MM.1S (cell line): ENCODE results near the gene MAGEB17.

Experiments
- DNase-seq: peaks from one replicate; pipeline ENCODE4 v3.0.0-alpha.2; 2015
- H2AFZ ChIP-seq: fragments of 300-600 bp; sonication (generic); 2 replicates; pipeline ENCODE4 v1.6.0; 2016; ENCODE audit warnings: antibody characterized with exemption, low read length
- H3F3A ChIP-seq: fragments of 300-600 bp; sonication (generic); 2 replicates; pipeline ENCODE4 v1.6.1; 2016; ENCODE audit warnings: mild to moderate bottlenecking, antibody characterized with exemption, low read length, moderate library complexity, mixed read lengths; ENCODE audit not compliant: insufficient read depth
- H3K27ac ChIP-seq: fragments of 300-600 bp; sonication (generic); 2 replicates; pipeline ENCODE4 v1.5.1; 2016; ENCODE audit warnings: mild to moderate bottlenecking, low read length
- H3K27me3 ChIP-seq: fragments of 300-600 bp; sonication (generic); replicated peaks from 2 replicates; pipeline ENCODE4 v1.6.0; 2016; ENCODE audit warnings: low read length; ENCODE audit not compliant: insufficient read depth
- H3K36me3 ChIP-seq: fragments of 300-600 bp; sonication (generic); replicated peaks from 2 replicates; pipeline ENCODE4 v1.6.1; 2016; ENCODE audit warnings: mild to moderate bottlenecking, low read length, mixed read lengths; ENCODE audit not compliant: insufficient read depth
- H3K4me1 ChIP-seq: fragments of 300-600 bp; sonication (generic); 2 replicates; pipeline ENCODE4 v1.6.1; 2016; ENCODE audit warnings: low read length, mixed read lengths
- H3K4me2 ChIP-seq: fragments of 300-600 bp; sonication (generic); 2 replicates; pipeline ENCODE4 v1.6.0; 2016; ENCODE audit warnings: low read depth, low read length
- H3K4me3 ChIP-seq: fragments of 300-600 bp; sonication (generic); 2 replicates; pipeline ENCODE4 v1.5.1; 2016; ENCODE audit warnings: low read length, mixed read lengths
- H3K79me2 ChIP-seq: fragments of 300-600 bp; sonication (generic); 2 replicates; pipeline ENCODE4 v1.6.1; 2016; ENCODE audit warnings: mixed run types, low read length, mixed read lengths
- H3K9ac ChIP-seq: fragments of 300-600 bp; sonication (generic); 2 replicates; pipeline ENCODE4 v1.6.1; 2016; ENCODE audit warnings: low read length, mixed read lengths
- H3K9me2 ChIP-seq: fragments of 300-600 bp; sonication (generic); replicated peaks from 2 replicates; pipeline ENCODE4 v1.6.1; 2016; ENCODE audit warnings: mild to moderate bottlenecking, low read length, mixed read lengths; ENCODE audit not compliant: insufficient read depth
- H3K9me3 ChIP-seq: fragments of 300-600 bp; sonication (generic); replicated peaks from 2 replicates; pipeline ENCODE4 v1.6.1; 2016; ENCODE audit warnings: mild to moderate bottlenecking, low read length, mixed read lengths; ENCODE audit not compliant: insufficient read depth
- H4K20me1 ChIP-seq: fragments of 300-600 bp; sonication (generic); 2 replicates; pipeline ENCODE4 v1.6.1; 2016; ENCODE audit warnings: mild to moderate bottlenecking, low read length, moderate library complexity, mixed read lengths; ENCODE audit not compliant: insufficient read depth
- EZH2 ChIP-seq: fragments of 300-600 bp; sonication (generic); optimal IDR thresholded peaks from 2 replicates; pipeline ENCODE3; 2017; ENCODE audit warnings: low read depth, mild to moderate bottlenecking, antibody characterized with exemption, low read length, mixed read lengths
- EZH2phosphoT487 ChIP-seq: fragments of 300-600 bp; sonication (generic); IDR thresholded peaks from 2 replicates; pipeline ENCODE4 v1.6.1; 2018; ENCODE audit warnings: antibody characterized with exemption, low read length
- TF ChIP-seq, protein P1 (sequence below): fragments of 300-600 bp; sonication (generic); IDR thresholded peaks from 2 replicates; pipeline ENCODE4 v1.5.1; 2016; ENCODE audit warnings: antibody characterized with exemption, low read length, mixed read lengths

MAGEB17 gene

DNA sequence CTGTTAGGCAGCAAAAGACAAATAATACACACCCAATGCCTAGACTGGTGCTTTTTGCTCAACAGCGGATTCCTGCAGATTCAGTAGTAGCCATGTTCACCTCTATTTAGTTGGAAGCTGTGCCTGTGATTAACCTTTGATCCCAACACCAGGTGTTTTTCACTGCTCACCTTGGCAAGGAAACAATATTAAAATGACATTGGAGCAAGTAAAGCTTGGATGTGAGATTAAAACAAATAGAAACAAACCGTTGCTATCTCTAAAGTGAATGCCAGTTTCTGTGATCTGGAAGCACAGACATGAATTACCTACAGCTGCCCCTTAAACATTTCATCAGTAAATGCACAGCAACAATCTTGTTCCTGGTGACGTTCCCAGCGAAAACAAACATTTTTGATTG, 35.7 kb downstream of the MAGEB17 start:
- H3K79me2 ChIP-seq = no peaks in the 10 kb centered on the region
- H3K36me3 ChIP-seq = no peaks in the 10 kb centered on the region
- H3K9ac ChIP-seq = no peak overlapping the region
- no peaks in the 10 kb centered on the region for H4K20me1 ChIP-seq
- H3K9me2 ChIP-seq = no peaks in the 10 kb centered on the region
- no peaks in the 10 kb centered on the region for H3K4me1 ChIP-seq
- no peak overlapping the region for H3K27ac ChIP-seq
- H3K4me2 ChIP-seq = no peak overlapping the region
- DNase-seq = no peak
- no peak for TF ChIP-seq EZH2phosphoT487
- TF ChIP-seq, protein P1, sequence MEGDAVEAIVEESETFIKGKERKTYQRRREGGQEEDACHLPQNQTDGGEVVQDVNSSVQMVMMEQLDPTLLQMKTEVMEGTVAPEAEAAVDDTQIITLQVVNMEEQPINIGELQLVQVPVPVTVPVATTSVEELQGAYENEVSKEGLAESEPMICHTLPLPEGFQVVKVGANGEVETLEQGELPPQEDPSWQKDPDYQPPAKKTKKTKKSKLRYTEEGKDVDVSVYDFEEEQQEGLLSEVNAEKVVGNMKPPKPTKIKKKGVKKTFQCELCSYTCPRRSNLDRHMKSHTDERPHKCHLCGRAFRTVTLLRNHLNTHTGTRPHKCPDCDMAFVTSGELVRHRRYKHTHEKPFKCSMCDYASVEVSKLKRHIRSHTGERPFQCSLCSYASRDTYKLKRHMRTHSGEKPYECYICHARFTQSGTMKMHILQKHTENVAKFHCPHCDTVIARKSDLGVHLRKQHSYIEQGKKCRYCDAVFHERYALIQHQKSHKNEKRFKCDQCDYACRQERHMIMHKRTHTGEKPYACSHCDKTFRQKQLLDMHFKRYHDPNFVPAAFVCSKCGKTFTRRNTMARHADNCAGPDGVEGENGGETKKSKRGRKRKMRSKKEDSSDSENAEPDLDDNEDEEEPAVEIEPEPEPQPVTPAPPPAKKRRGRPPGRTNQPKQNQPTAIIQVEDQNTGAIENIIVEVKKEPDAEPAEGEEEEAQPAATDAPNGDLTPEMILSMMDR = no peak
- no peak for TF ChIP-seq EZH2
- no peaks in the 10 kb centered on the region for H3K9me3 ChIP-seq
- no peaks in the 10 kb centered on the region for H3F3A ChIP-seq
- H3K27me3 ChIP-seq = no peaks in the 10 kb centered on the region
- no peak overlapping the region for H3K4me3 ChIP-seq
- no peak overlapping the region for H2AFZ ChIP-seq

DNA sequence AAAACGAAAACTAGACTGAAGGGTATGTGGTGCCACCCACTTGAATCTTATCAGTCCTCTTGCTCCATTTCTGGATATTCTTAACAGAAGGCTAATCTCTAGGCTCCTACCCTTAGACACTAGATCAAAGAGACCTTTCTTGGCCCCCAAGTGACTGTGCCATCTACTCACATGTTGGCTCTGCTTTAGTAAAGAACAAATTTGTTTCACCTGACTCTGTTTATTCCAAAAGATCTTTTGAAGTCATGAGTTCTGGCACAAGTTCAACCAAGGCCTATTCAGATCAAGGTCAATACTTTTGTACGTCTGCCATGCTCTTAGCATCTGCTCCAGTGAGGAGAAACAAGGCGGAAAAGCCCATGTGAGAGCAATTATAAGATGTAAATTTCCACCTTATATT, 37.3 kb downstream of the MAGEB17 start:
- Histone ChIP-seq H2AFZ (no peak overlapping the region), H3K36me3 (no peaks in the 10 kb centered on the region), H3K79me2 (no peaks in the 10 kb centered on the region), H3K4me2 (no peak overlapping the region), H3K27ac (no peak overlapping the region), H3K9ac (no peak overlapping the region), H3K9me2 (no peaks in the 10 kb centered on the region), H3K27me3 (no peaks in the 10 kb centered on the region), H3K4me1 (no peaks in the 10 kb centered on the region), H4K20me1 (no peaks in the 10 kb centered on the region), H3F3A (no peaks in the 10 kb centered on the region), H3K4me3 (no peak overlapping the region), H3K9me3 (no peaks in the 10 kb centered on the region)
- TF ChIP-seq EZH2 (no peak), EZH2phosphoT487 (no peak)
- TF ChIP-seq, protein P1 = no peak
- DNase-seq = no peak

DNA sequence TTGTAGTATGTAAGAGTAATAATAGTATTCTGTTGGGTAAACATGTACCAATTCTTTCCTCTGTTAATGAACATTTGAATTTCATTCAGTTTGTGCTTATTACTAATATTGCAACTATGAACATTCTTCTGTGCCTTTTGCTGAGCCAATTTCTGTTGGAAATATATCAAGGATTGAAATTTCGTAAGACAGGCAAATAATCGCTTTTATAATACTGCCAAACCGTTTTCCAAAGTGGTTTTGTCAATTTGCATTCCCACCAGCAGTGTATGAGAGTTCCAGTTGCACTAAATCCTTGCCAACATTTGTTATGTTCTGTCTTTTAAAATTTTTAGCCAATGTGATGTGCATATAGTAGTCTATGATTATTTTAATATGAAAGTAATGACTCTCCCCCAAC, 38.6 kb downstream of the MAGEB17 start:
- H4K20me1 ChIP-seq = no peaks in the 10 kb centered on the region
- TF ChIP-seq, protein P1 = no peak
- TF ChIP-seq EZH2 = no peak
- no peak for TF ChIP-seq EZH2phosphoT487
- H3K27me3 ChIP-seq = no peaks in the 10 kb centered on the region

More for the DNA sequence above, 38.6 kb downstream of the MAGEB17 start:
- DNase-seq = no peak
- H3K9me3 ChIP-seq = no peaks in the 10 kb centered on the region
- no peaks in the 10 kb centered on the region for H3K9me2 ChIP-seq
- no peak overlapping the region for H3K4me2 ChIP-seq
- H3K4me3 ChIP-seq = no peak overlapping the region
- no peak overlapping the region for H2AFZ ChIP-seq
- no peaks in the 10 kb centered on the region for H3K36me3 ChIP-seq
- no peak overlapping the region for H3K9ac ChIP-seq
- no peaks in the 10 kb centered on the region for H3K79me2 ChIP-seq
- H3F3A ChIP-seq = no peaks in the 10 kb centered on the region
- no peaks in the 10 kb centered on the region for H3K4me1 ChIP-seq
- no peak overlapping the region for H3K27ac ChIP-seq
